Ascending aorta (tissue), 2 donors: ENCODE results near the gene PHKA1. TPM values are rescaled to one million over a fixed set of nuclear protein-coding genes. Genes with fewer than 3 reads are reported as not detected.
"Not testable (repeated sequence)": the region's sequence is repeated elsewhere in the genome, so short reads cannot be mapped to it uniquely, and the experiment has no call there.

Source experiments
- DNase-seq, 2 donors: peaks; one replicate each; pipeline ENCODE4 v3.0.0-alpha.2; 2019; ENCODE audit warnings: low spot score in 2 of 2
- H3K27ac ChIP-seq, 2 donors: fragments of 200-600 bp; sonication (generic); one replicate each; pipeline ENCODE4 v1.5.1; 2016 to 2017; ENCODE audit warnings: mild to moderate bottlenecking in 1 of 2
- H3K27me3 ChIP-seq: fragments of 200-600 bp; sonication (generic); one replicate; pipeline ENCODE4 v1.5.1; 2017
- H3K36me3 ChIP-seq, 2 donors: fragments of 200-600 bp; sonication (generic); one replicate each; pipeline ENCODE4 v1.5.1; 2016
- H3K4me1 ChIP-seq, 2 donors: fragments of 200-600 bp; sonication (generic); one replicate each; pipeline ENCODE4 v1.5.1; 2016 to 2017; ENCODE audit warnings: mild to moderate bottlenecking in 1 of 2
- H3K4me3 ChIP-seq, 2 donors: fragments of 200-600 bp; sonication (generic); one replicate each; pipeline ENCODE4 v1.5.1; 2016 to 2017; ENCODE audit warnings: mild to moderate bottlenecking in 1 of 2
- H3K9me3 ChIP-seq, 2 donors: fragments of 200-600 bp; sonication (generic); one replicate each; pipeline ENCODE4 v1.5.1; 2016
- CTCF ChIP-seq, 3 experiments: fragments of 200-600 bp in 2 of 3; fragments of 450-650 bp in 1 of 3; sonication (generic) in 2 of 3; IDR thresholded peaks; one replicate each; pipeline ENCODE4 v1.5.1; 2016 to 2019; ENCODE audit warnings: antibody characterized with exemption in 3 of 3, mild to moderate bottlenecking in 1 of 3, moderate library complexity in 1 of 3
- intact Hi-C: fragments of 100-400 bp; cut with DNase I; formaldehyde crosslinking; loops from one replicate; pipeline ENCODE4 v1.15.1; 2023
- total RNA-seq: library from RNA; depleted of rRNA; stranded (reverse); fragments of >200 nt; gene quantifications from one replicate; pipeline ENCODE4 v1.1.0, GENCODE V29; 2016

PHKA1 gene
- total RNA-seq, 1 donor from 2014 or later: 4.8 TPM

DNA sequence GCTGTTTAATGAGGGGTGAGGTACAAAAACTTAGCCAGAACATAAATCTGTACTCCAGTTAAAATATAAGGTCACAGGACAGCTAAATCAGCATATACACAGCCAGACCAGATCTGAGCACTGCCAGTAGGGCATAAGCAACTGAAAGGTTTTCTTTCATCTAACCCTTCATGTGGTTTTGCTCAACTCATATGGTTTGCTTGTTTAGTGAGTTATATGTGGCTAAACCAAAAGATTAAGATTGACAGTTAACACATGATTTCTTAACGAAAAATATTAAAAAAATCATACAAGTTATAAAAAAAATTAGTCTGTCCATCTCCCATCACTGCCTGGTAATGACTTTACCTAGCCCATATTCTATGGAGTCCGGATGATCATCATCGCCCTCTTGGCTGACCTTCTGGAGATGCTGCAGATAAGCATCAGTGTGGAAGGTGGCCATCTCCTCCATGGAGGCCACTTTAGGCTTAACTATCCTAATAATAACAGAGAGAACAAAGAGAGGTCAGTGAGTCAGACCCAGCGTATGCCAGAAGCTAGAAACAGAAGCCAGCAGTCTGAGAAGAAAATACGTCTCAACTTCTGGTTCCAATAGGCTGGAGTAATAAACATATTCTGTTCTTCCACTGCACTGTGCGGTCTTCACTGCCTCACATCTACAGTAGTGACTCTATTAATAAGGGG, 145.6 kb downstream of the PHKA1 start:
- DNase-seq: no peak
- intact Hi-C loops: loop anchor here (10.0 kb wide), 1 partner anchor 56 kb away; no protein-coding TSS in a partner anchor
- no peaks in the 10 kb centered on the region for H3K4me1 ChIP-seq
- H3K27ac ChIP-seq: no peak overlapping the region
- no peaks in the 10 kb centered on the region for H3K27me3 ChIP-seq
- H3K4me3 ChIP-seq: no peak overlapping the region
- no peaks in the 10 kb centered on the region for H3K9me3 ChIP-seq
- no peak for TF ChIP-seq CTCF (IDR thresholded peaks at IDR 0.05)
- peaks cover 0 to 9% of the 10 kb centered on the region in 2 donors for H3K36me3 ChIP-seq

- intact Hi-C loops: loop anchor here (10.0 kb wide), 1 partner anchor 58 kb away; no protein-coding TSS in a partner anchor
- H3K36me3 ChIP-seq: peaks cover 0 to 9% of the 10 kb centered on the region in 2 donors
Measured at GRCh38 chrX:72566448-72566847, 147.7 kb downstream of the PHKA1 start.

DNA sequence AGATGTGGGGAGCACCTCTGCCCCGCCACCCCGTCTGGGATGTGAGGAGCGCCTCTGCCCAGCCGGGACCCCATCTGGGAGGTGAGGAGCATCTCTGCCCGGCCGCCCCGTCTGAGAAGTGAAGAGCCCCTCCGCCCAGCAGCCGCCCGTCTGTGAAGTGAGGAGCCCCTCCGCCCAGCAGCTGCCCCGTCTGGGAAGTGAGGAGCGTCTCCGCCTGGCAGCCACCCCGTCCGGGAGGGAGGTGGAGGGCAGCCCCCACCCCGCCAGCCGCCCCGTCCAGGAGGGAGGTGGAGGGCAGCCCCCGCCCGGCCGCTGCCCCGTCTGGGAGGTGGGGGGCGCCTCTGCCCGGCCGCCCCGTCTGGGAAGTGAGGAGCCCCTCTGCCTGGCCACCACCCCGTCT, 154.5 kb downstream of the PHKA1 start:
- not testable (repeated sequence) for H3K4me1 ChIP-seq, H3K27ac ChIP-seq, DNase-seq, H3K4me3 ChIP-seq, H3K27me3 ChIP-seq, H3K9me3 ChIP-seq, H3K36me3 ChIP-seq
- intact Hi-C loops: loop anchor here (10.0 kb wide), 1 partner anchor 65 kb away; no protein-coding TSS in a partner anchor

More at GRCh38 chrX:72566448-72566847, 147.7 kb downstream of the PHKA1 start:
- Histone ChIP-seq H3K27ac (no peak overlapping the region), H3K9me3 (no peaks in the 10 kb centered on the region), H3K27me3 (no peaks in the 10 kb centered on the region), H3K4me3 (no peak overlapping the region), H3K4me1 (no peaks in the 10 kb centered on the region)
- no peak for DNase-seq
- TF ChIP-seq CTCF (IDR thresholded peaks at IDR 0.05): no peak

- Histone ChIP-seq H3K4me1 (peaks cover 0 to 5% of the 10 kb centered on the region in 2 donors), H3K27me3 (no peaks in the 10 kb centered on the region), H3K4me3 (no peak overlapping the region), H3K9me3 (no peaks in the 10 kb centered on the region), H3K27ac (peak overlapping the region; percentile 11 to 63), H3K36me3 (no peaks in the 10 kb centered on the region)
- intact Hi-C loops: no loop called here
- no peak for TF ChIP-seq CTCF (IDR thresholded peaks at IDR 0.05)
- DNase-seq: peak in 1 of 2 donors; percentile 66
Measured at GRCh38 chrX:72554448-72555140, 159.5 kb downstream of the PHKA1 start.

GRCh38 chrX:72552443-72552842, 161.7 kb downstream of the PHKA1 start:
- DNase-seq, H3K27me3 ChIP-seq, H3K4me3 ChIP-seq, H3K9me3 ChIP-seq, H3K36me3 ChIP-seq, H3K27ac ChIP-seq, H3K4me1 ChIP-seq, intact Hi-C loops: not testable (repeated sequence)

GRCh38 chrX:72545990-72546389, 168.1 kb downstream of the PHKA1 start:
- intact Hi-C loops: loop anchor here (10.0 kb wide), 1 partner anchor 301 kb away; no protein-coding TSS in a partner anchor
- DNase-seq: no peak
- Histone ChIP-seq H3K9me3 (no peaks in the 10 kb centered on the region), H3K27ac (no peak overlapping the region), H3K4me3 (no peak overlapping the region), H3K27me3 (no peaks in the 10 kb centered on the region), H3K36me3 (no peaks in the 10 kb centered on the region), H3K4me1 (no peaks in the 10 kb centered on the region)
- TF ChIP-seq CTCF (IDR thresholded peaks at IDR 0.05): no peak
